Suprapubic skin (tissue), 4 donors: Measurements from ENCODE around the gene HLF.

Experiments
- EP300 ChIP-seq: sonication (generic); formaldehyde crosslinking; IDR thresholded peaks from one replicate; pipeline ENCODE4 v1.6.1; 2017; ENCODE audit warnings: antibody characterized with exemption
- POLR2A ChIP-seq, 2 donors: fragments of 450-650 bp; IDR thresholded peaks; one replicate each; pipeline ENCODE4 v1.6.1; 2017; ENCODE audit warnings: antibody characterized with exemption in 2 of 2, mild to moderate bottlenecking in 2 of 2, moderate library complexity in 2 of 2
- POLR2AphosphoS5 ChIP-seq, 3 donors: sonication (generic); formaldehyde crosslinking; IDR thresholded peaks; one replicate each; pipeline ENCODE4 v1.6.1; 2017; ENCODE audit warnings: antibody characterized with exemption in 3 of 3
- TF ChIP-seq, protein P1 (sequence below), 2 donors: fragments of 200-600 bp in 1 of 2; fragments of 450-650 bp in 1 of 2; sonication (generic) in 1 of 2; IDR thresholded peaks; one replicate each; pipeline ENCODE4 v1.5.1; 2016 to 2019; ENCODE audit warnings: antibody characterized with exemption in 2 of 2, mild to moderate bottlenecking in 1 of 2, moderate library complexity in 1 of 2

DNA sequence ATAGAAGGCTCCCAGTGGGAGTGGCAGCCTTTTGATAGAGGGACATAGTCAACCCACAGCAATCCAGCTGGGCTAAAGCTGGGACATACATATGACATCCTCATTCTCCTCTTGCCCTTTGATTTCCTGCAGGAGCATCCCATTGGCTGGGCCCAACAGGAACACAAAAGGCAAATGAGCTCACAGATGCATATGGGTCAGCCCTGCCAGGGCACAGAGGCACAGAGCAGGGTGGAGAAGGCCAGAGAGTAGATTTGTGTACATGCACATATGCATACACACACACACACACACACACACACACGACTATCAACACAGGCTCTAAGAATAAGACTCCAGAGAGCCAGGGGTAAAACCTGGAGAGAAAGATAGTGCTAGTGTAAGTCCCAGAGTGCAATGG lies 98.3 kb downstream of the HLF start:
- TF ChIP-seq EP300 (no peak), POLR2A (IDR thresholded peaks at IDR 0.05) (no peak), POLR2AphosphoS5 (IDR thresholded peaks at IDR 0.05) (no peak)
- TF ChIP-seq, protein P1, sequence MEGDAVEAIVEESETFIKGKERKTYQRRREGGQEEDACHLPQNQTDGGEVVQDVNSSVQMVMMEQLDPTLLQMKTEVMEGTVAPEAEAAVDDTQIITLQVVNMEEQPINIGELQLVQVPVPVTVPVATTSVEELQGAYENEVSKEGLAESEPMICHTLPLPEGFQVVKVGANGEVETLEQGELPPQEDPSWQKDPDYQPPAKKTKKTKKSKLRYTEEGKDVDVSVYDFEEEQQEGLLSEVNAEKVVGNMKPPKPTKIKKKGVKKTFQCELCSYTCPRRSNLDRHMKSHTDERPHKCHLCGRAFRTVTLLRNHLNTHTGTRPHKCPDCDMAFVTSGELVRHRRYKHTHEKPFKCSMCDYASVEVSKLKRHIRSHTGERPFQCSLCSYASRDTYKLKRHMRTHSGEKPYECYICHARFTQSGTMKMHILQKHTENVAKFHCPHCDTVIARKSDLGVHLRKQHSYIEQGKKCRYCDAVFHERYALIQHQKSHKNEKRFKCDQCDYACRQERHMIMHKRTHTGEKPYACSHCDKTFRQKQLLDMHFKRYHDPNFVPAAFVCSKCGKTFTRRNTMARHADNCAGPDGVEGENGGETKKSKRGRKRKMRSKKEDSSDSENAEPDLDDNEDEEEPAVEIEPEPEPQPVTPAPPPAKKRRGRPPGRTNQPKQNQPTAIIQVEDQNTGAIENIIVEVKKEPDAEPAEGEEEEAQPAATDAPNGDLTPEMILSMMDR (IDR thresholded peaks at IDR 0.05): no peak
